ENCODE results near the gene TMEM171.

DNA sequence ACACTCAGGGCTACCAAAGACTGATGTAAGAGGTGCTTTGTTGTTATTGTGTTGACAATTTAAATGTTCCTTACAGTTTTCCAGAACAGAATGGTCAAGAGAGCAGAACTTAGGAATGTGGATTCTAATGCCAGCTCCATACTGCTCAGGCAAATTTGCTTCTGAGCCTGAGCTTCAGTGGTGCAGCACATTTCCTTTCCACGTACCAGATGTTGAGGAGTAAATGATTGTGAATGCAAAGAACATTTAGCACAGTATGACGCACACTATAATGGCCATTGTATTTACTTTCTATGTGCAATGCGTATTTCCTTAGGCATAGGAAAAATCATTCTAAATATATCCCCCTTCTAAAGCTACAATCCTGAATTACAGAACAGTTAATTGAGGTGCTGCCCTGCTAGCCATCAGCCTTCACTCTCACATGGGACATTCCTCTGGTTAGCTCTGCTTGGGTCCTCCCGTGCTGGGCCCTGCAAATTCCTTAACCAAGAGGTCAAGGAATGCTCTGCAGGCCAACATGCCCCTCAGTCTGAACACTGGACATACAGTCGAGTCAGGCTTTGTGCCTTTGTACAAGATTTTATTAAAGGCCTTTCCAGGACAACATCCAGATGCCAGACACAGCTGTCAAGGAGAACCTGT lies 31.5 kb downstream of the TMEM171 start:
- TF ChIP-seq, protein P1, sequence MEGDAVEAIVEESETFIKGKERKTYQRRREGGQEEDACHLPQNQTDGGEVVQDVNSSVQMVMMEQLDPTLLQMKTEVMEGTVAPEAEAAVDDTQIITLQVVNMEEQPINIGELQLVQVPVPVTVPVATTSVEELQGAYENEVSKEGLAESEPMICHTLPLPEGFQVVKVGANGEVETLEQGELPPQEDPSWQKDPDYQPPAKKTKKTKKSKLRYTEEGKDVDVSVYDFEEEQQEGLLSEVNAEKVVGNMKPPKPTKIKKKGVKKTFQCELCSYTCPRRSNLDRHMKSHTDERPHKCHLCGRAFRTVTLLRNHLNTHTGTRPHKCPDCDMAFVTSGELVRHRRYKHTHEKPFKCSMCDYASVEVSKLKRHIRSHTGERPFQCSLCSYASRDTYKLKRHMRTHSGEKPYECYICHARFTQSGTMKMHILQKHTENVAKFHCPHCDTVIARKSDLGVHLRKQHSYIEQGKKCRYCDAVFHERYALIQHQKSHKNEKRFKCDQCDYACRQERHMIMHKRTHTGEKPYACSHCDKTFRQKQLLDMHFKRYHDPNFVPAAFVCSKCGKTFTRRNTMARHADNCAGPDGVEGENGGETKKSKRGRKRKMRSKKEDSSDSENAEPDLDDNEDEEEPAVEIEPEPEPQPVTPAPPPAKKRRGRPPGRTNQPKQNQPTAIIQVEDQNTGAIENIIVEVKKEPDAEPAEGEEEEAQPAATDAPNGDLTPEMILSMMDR (IDR thresholded peaks at IDR 0.05; ENCODE audit: poor library complexity) = no peak
- no peak for TF ChIP-seq EZH2 (IDR thresholded peaks at IDR 0.05; ENCODE audit: borderline replicate concordance)

Data from hepatocyte (in vitro differentiated cells).